Adrenal gland (tissue), 12 donors: Measurements from ENCODE around the gene AKNAD1. TPM values are rescaled to one million over a fixed set of nuclear protein-coding genes. Genes with fewer than 3 reads are reported as not detected.

Source experiments
- DNase-seq, 7 donors: peaks; one replicate each; pipeline ENCODE4 v3.0.0-alpha.2; 2019 to 2020
- H3K27ac ChIP-seq, 5 donors: fragments of 200-600 bp; sonication (generic) in 4 of 5; 1 replicate in 3 of 5; 2 replicates in 2 of 5; pipeline versions ENCODE4 v1.5.1 to v1.8.0; 2016 to 2020; ENCODE audit warnings: mild to moderate bottlenecking in 1 of 5
- H3K27me3 ChIP-seq: fragments of 200-600 bp; 2 replicates; pipeline ENCODE4 v1.8.0; 2021
- H3K36me3 ChIP-seq, 2 donors: fragments of 200-600 bp; replicated peaks in 1 of 2; 1 replicate in 1 of 2; 2 replicates in 1 of 2; pipeline versions ENCODE4 v1.5.1 to v1.8.0; 2018 to 2022
- H3K4me1 ChIP-seq, 2 donors: fragments of 200-600 bp; replicated peaks in 1 of 2; 1 replicate in 1 of 2; 2 replicates in 1 of 2; pipeline versions ENCODE4 v1.5.1 to v1.8.0; 2018 to 2021
- H3K4me3 ChIP-seq, 4 donors: fragments of 200-600 bp; sonication (generic) in 3 of 4; one replicate each; pipeline ENCODE4 v1.5.1; 2016 to 2018
- H3K9me3 ChIP-seq, 3 donors: fragments of 200-600 bp; sonication (generic) in 1 of 3; replicated peaks in 1 of 3; 1 replicate in 2 of 3; 2 replicates in 1 of 3; pipeline versions ENCODE4 v1.5.1 to v1.8.0; 2016 to 2021
- POLR2A ChIP-seq, 2 donors: fragments of 450-650 bp; IDR thresholded peaks; one replicate each; pipeline ENCODE4 v1.6.1; 2017; ENCODE audit warnings: antibody characterized with exemption in 2 of 2, mild to moderate bottlenecking in 2 of 2, moderate library complexity in 1 of 2
- WGBS, 4 donors: extraction: QIAGEN DNeasy Blood & Tissue Kit in 2 of 4; methylation state at CpG; one replicate each; pipeline versions ENCODE4 v1.1.5 to v1.1.7; 2013 to 2017; 5-methylcytosine and 5-hydroxymethylcytosine counted together
- intact Hi-C, 2 donors: fragments of 100-400 bp; cut with DNase I; formaldehyde crosslinking; loops; one replicate each; pipeline versions ENCODE4 v1.14.1 to v1.15.0; 2022 to 2023
- polyA plus RNA-seq, 3 donors: library from polyadenylated mRNA; stranded (reverse); fragments of 200-250 nt in 2 of 3; fragments of 350-450 nt in 1 of 3; fragmentation: Illumina TruSeq in 1 of 3; extraction: RNeasy Lipid Tissue Mini Kit (QIAGEN cat#74804) in 1 of 3; gene quantifications; one replicate each; pipeline ENCODE4 v1.2.3, GENCODE V29; 2013 to 2014
- total RNA-seq, 9 donors: library from RNA; depleted of rRNA in 4 of 9; stranded (reverse); fragments of >200 nt in 4 of 9; fragments of 120-200 nt in 1 of 9; fragmentation: NEBNext Ultra II Directional in 1 of 9; extraction: Animal tissue kit (Norgen Biotek cat#: 25700) in 1 of 9; gene quantifications; one replicate each; pipeline versions ENCODE4 v1.1.0 to v1.2.4, GENCODE V29; 2013 to 2023
- TF ChIP-seq, protein P1 (sequence below), 6 experiments: fragments of 450-650 bp in 4 of 6; fragments of 200-600 bp in 2 of 6; sonication (generic) in 1 of 6; IDR thresholded peaks; 1 replicate in 5 of 6; 2 replicates in 1 of 6; pipeline versions ENCODE4 v1.5.1 to v1.8.0; 2016 to 2021; ENCODE audit warnings: antibody characterized with exemption in 6 of 6, mild to moderate bottlenecking in 2 of 6, moderate library complexity in 1 of 6
- donor health status: healthy with polysubstance abuse.
- donor health status: Bipolar disorder and iron deficiency.
- donor health status: DM: yes; HTN: yes; CAD: no.
- donor health status: DM: no; HTN: no; CAD: no.
- donor health status: DM: no; HTN: no; CAD: no.
- donor health status: DM: yes; HTN: yes; CAD: no.

AKNAD1 gene
- total and polyA plus RNA-seq, 12 donors, result 0.35 to 8.5 (median 1.4) TPM; not detected in 3

DNA sequence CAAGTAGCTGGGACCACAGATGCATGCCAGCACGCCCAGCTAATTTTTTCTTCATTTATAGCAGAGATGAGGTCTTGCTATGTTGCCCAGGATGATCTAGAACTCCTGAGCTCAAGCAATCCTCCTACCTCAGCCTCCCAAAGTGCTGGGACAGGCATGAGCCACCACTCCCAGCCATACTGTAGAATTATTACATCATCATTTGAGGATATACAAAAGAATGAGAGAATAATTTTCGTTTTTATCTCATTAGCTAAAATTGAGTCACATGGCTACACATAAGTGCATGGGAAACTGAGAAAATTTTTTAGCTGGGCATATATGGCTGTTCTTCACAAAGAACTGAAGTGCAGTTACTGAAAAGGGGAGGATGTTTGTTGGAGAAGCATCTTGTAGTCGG is 89.2 kb downstream of the AKNAD1 start:
- Histone ChIP-seq H3K36me3 (peaks cover 0 to 36% of the 10 kb centered on the region in 2 donors), H3K27ac (no peak overlapping the region), H3K4me1 (no peaks in the 10 kb centered on the region), H3K9me3 (no peaks in the 10 kb centered on the region), H3K27me3 (no peaks in the 10 kb centered on the region), H3K4me3 (no peak overlapping the region)
- TF ChIP-seq, protein P1, sequence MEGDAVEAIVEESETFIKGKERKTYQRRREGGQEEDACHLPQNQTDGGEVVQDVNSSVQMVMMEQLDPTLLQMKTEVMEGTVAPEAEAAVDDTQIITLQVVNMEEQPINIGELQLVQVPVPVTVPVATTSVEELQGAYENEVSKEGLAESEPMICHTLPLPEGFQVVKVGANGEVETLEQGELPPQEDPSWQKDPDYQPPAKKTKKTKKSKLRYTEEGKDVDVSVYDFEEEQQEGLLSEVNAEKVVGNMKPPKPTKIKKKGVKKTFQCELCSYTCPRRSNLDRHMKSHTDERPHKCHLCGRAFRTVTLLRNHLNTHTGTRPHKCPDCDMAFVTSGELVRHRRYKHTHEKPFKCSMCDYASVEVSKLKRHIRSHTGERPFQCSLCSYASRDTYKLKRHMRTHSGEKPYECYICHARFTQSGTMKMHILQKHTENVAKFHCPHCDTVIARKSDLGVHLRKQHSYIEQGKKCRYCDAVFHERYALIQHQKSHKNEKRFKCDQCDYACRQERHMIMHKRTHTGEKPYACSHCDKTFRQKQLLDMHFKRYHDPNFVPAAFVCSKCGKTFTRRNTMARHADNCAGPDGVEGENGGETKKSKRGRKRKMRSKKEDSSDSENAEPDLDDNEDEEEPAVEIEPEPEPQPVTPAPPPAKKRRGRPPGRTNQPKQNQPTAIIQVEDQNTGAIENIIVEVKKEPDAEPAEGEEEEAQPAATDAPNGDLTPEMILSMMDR (IDR thresholded peaks at IDR 0.05), result no peak
- TF ChIP-seq POLR2A (IDR thresholded peaks at IDR 0.05), result no peak
- DNase-seq, result no peak
- intact Hi-C loops, result no loop called here
- 86 to 89% (median 88%) methylated on average over 3 of the region's 3 CpGs for WGBS, 4 donors

DNA sequence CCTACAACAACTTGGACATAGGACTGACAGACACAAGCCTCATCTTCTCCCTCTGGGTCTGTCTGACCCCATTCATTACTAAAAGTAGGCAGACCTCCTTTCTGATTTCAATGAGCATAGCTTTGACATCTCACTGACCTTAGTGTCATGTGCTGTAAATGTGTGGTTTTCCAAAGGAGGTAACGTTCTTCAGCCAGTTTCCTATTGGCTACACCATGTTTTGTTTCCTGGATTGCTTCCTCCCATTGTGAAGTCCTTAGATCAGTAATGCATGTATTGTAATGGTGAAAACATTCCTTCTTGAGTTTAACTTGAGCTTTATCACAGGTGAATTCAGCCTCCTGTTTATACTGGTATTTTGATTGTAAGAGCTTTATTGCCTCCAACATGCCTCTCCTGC is 89.8 kb downstream of the AKNAD1 start:
- H3K27me3 ChIP-seq, result no peaks in the 10 kb centered on the region
- 64 to 74% (median 70%) methylated on average over 1 of the region's 1 CpG for WGBS, 4 donors
- H3K4me1 ChIP-seq, result no peaks in the 10 kb centered on the region
- peaks cover 0 to 38% of the 10 kb centered on the region in 2 donors for H3K36me3 ChIP-seq
- H3K9me3 ChIP-seq, result no peaks in the 10 kb centered on the region
- H3K27ac ChIP-seq, result no peak overlapping the region
- TF ChIP-seq, protein P1 (IDR thresholded peaks at IDR 0.05), result no peak
- TF ChIP-seq POLR2A (IDR thresholded peaks at IDR 0.05), result no peak
- intact Hi-C loops, result no loop called here
- no peak overlapping the region for H3K4me3 ChIP-seq
- DNase-seq, result no peak

Other genes with a start within 250 kb of the AKNAD1 start
- 10 to 100 TPM in 1 of 9 donors, 1 to 10 TPM in 8; 1.2 to 22.2 (median 3.3) TPM for gene HENMT1, start 196.0 kb downstream of the AKNAD1 start, total RNA-seq
- 1 to 10 TPM; 3.1 to 4.9 (median 4.2) TPM for gene HENMT1, start 196.0 kb downstream of the AKNAD1 start, polyA plus RNA-seq
- gene PRPF38B, start 164.8 kb downstream of the AKNAD1 start, total RNA-seq, result 10 to 100 TPM; 11.3 to 33.2 (median 23.0) TPM
- gene PRPF38B, start 164.8 kb downstream of the AKNAD1 start, polyA plus RNA-seq, result 10 to 100 TPM; 34.3 to 63.2 (median 39.5) TPM
- gene FNDC7, start 144.2 kb downstream of the AKNAD1 start, total RNA-seq, result under 1 TPM in 5 of 9 donors, not detected in 4; 0.11 to 0.71 (median 0.19) TPM
- under 1 TPM in 1 of 3 donors, not detected in 2; 0.03 TPM for gene FNDC7, start 144.2 kb downstream of the AKNAD1 start, polyA plus RNA-seq
- gene STXBP3, start 110.4 kb downstream of the AKNAD1 start, total RNA-seq, result 10 to 100 TPM; 35.1 to 63.2 (median 45.4) TPM
- gene STXBP3, start 110.4 kb downstream of the AKNAD1 start, polyA plus RNA-seq, result 10 to 100 TPM; 39.9 to 45.8 (median 42.3) TPM
- gene GPSM2, start 19.9 kb upstream of the AKNAD1 start, total RNA-seq, result 10 to 100 TPM in 4 of 9 donors, 1 to 10 TPM in 5; 1.9 to 29.1 (median 7.7) TPM
- 1 to 10 TPM; 1.4 to 4.3 (median 3.7) TPM for gene GPSM2, start 19.9 kb upstream of the AKNAD1 start, polyA plus RNA-seq
- 10 to 100 TPM; 29.2 to 51.8 (median 43.7) TPM for gene CLCC1, start 106.4 kb upstream of the AKNAD1 start, total RNA-seq
- 10 to 100 TPM; 13.9 to 48.5 (median 37.0) TPM for gene CLCC1, start 106.4 kb upstream of the AKNAD1 start, polyA plus RNA-seq
- gene WDR47, start 185.0 kb upstream of the AKNAD1 start, total RNA-seq, result 10 to 100 TPM in 6 of 9 donors, 1 to 10 TPM in 3; 8.2 to 16.0 (median 10.9) TPM
- 10 to 100 TPM in 1 of 3 donors, 1 to 10 TPM in 2; 2.4 to 11.8 (median 2.7) TPM for gene WDR47, start 185.0 kb upstream of the AKNAD1 start, polyA plus RNA-seq
- 10 to 100 TPM; 11.7 to 68.6 (median 31.3) TPM for gene TAF13, start 218.9 kb upstream of the AKNAD1 start, total RNA-seq
- gene TAF13, start 218.9 kb upstream of the AKNAD1 start, polyA plus RNA-seq, result 10 to 100 TPM; 13.7 to 96.5 (median 21.6) TPM
- 10 to 100 TPM; 30.0 to 92.1 (median 58.1) TPM for gene TMEM167B, start 233.7 kb upstream of the AKNAD1 start, total RNA-seq
- 100 to 1,000 TPM in 1 of 3 donors, 10 to 100 TPM in 2; 14.2 to 106 (median 16.9) TPM for gene TMEM167B, start 233.7 kb upstream of the AKNAD1 start, polyA plus RNA-seq